ENCODE results near the gene OGDH. TPM values are rescaled to one million over a fixed set of nuclear protein-coding genes. Genes with fewer than 3 reads are reported as not detected.
A peak's percentile ranks its signal among the peaks of the same experiment; 100 is the strongest.

OGDH gene
- total and polyA plus RNA-seq, 2 of the 13 experiments (the other 11 are each of a cell fraction or from before 2014, with no cell fraction given) = 17.4 to 25.4 TPM

GRCh38 chr7:44615149-44615611 lies 8.8 kb downstream of the OGDH start:
- DNase-seq (ENCODE audit: low spot score) (peak; percentile 13), FAIRE-seq (peak; percentile 50), ATAC-seq (peak; percentile 83)
- peak overlapping the region; percentile 51 for H3K4me2 ChIP-seq (ENCODE audit: low read depth, low read length)
- peaks cover 76% of the 10 kb centered on the region for H3K79me2 ChIP-seq (ENCODE audit: insufficient read depth, low read length)
- H3K4me1 ChIP-seq (ENCODE audit: insufficient read depth, low read length) = peaks cover 23% of the 10 kb centered on the region
- H3K4me3 ChIP-seq (replicated peaks in 1 of 3; ENCODE audit: insufficient read depth in 1 of 3, low read depth in 2 of 3, low read length in 3 of 3) = peak overlapping the region in 1 of 3 experiments; percentile 27; a peak in 1 of 6 replicates
- H3K9me3 ChIP-seq (ENCODE audit: low read length) = no peaks in the 10 kb centered on the region
- H3K36me3 ChIP-seq (replicated peaks in 1 of 2; ENCODE audit: control insufficient read depth in 1 of 2, insufficient read depth in 2 of 2, low read length in 2 of 2) = 0 out of 5 replicates have a peak, but pooled peaks cover 0 to 5% of the 10 kb centered on the region in 2 experiments
- ChIA-PET CTCF (ENCODE audit: low intra/inter-chr PET ratio, low total read pairs) (no interaction called here), POLR2A (no interaction called here)
- BruUV-seq (replicated peaks) = no TSS peak
- no peak overlapping the region for H3K9ac ChIP-seq (ENCODE audit: insufficient read depth, low read depth, low read length)
- no peaks in the 10 kb centered on the region for H3K27me3 ChIP-seq (ENCODE audit: control insufficient read depth in 1 of 2, insufficient read depth in 2 of 2, low read length in 2 of 2)
- intact Hi-C loops (cut with micrococcal nuclease; ENCODE audit: unreplicated experiment) = no loop called here
- WGBS (ENCODE audit: low lambda C conversion rate) = 79% methylated on average over 2 of the region's 2 CpGs
- no peak overlapping the region for H2AFZ ChIP-seq (ENCODE audit: low read length)
- peak overlapping the region; percentile 44 for H3K27ac ChIP-seq (ENCODE audit: extremely low read length, insufficient read depth, low read length)
- in situ Hi-C loops (cut with HindIII; ENCODE audit: extremely low pct_ligation_motif_present, low pct_unique_long_range_greater_than_20kb) = no loop called here
- peaks cover 6% of the 10 kb centered on the region; the same call in 1 of the 2 replicates for H4K20me1 ChIP-seq (ENCODE audit: insufficient read depth, low read length)
- TF ChIP-seq PAXIP1 (CRISPR knock-in tag; conservative IDR thresholded peaks at IDR 0.05) (peak; percentile 48; the same call in 1 of the 2 replicates), HIVEP1 (CRISPR knock-in tag; IDR thresholded peaks at IDR 0.05) (no peak), PHF21A (CRISPR knock-in tag; IDR thresholded peaks at IDR 0.05) (0 out of 2 replicates have a peak, but pooled peaks have one; percentile 31), CREB1 (IDR thresholded peaks at IDR 0.05) (no peak), CREB1 (CRISPR knock-in tag; IDR thresholded peaks at IDR 0.05) (0 out of 2 replicates have a peak, but pooled peaks have one; percentile 10), HDAC1 (CRISPR knock-in tag; IDR thresholded peaks at IDR 0.05) (no peak), ZNF839 (CRISPR knock-in tag; IDR thresholded peaks at IDR 0.05; ENCODE audit: borderline replicate concordance) (no peak), HNF4A (CRISPR knock-in tag; IDR thresholded peaks at IDR 0.05) (peak; percentile 52; the same call in 1 of the 2 replicates)
- TF ChIP-seq, protein P1, sequence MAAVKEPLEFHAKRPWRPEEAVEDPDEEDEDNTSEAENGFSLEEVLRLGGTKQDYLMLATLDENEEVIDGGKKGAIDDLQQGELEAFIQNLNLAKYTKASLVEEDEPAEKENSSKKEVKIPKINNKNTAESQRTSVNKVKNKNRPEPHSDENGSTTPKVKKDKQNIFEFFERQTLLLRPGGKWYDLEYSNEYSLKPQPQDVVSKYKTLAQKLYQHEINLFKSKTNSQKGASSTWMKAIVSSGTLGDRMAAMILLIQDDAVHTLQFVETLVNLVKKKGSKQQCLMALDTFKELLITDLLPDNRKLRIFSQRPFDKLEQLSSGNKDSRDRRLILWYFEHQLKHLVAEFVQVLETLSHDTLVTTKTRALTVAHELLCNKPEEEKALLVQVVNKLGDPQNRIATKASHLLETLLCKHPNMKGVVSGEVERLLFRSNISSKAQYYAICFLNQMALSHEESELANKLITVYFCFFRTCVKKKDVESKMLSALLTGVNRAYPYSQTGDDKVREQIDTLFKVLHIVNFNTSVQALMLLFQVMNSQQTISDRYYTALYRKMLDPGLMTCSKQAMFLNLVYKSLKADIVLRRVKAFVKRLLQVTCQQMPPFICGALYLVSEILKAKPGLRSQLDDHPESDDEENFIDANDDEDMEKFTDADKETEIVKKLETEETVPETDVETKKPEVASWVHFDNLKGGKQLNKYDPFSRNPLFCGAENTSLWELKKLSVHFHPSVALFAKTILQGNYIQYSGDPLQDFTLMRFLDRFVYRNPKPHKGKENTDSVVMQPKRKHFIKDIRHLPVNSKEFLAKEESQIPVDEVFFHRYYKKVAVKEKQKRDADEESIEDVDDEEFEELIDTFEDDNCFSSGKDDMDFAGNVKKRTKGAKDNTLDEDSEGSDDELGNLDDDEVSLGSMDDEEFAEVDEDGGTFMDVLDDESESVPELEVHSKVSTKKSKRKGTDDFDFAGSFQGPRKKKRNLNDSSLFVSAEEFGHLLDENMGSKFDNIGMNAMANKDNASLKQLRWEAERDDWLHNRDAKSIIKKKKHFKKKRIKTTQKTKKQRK (IDR thresholded peaks at IDR 0.05; ENCODE audit: low read length) = no peak
- TF ChIP-seq, protein P2, sequence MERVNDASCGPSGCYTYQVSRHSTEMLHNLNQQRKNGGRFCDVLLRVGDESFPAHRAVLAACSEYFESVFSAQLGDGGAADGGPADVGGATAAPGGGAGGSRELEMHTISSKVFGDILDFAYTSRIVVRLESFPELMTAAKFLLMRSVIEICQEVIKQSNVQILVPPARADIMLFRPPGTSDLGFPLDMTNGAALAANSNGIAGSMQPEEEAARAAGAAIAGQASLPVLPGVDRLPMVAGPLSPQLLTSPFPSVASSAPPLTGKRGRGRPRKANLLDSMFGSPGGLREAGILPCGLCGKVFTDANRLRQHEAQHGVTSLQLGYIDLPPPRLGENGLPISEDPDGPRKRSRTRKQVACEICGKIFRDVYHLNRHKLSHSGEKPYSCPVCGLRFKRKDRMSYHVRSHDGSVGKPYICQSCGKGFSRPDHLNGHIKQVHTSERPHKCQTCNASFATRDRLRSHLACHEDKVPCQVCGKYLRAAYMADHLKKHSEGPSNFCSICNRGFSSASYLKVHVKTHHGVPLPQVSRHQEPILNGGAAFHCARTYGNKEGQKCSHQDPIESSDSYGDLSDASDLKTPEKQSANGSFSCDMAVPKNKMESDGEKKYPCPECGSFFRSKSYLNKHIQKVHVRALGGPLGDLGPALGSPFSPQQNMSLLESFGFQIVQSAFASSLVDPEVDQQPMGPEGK (CRISPR knock-in tag; IDR thresholded peaks at IDR 0.05) = peak; percentile 43
- TF ChIP-seq, protein P3, sequence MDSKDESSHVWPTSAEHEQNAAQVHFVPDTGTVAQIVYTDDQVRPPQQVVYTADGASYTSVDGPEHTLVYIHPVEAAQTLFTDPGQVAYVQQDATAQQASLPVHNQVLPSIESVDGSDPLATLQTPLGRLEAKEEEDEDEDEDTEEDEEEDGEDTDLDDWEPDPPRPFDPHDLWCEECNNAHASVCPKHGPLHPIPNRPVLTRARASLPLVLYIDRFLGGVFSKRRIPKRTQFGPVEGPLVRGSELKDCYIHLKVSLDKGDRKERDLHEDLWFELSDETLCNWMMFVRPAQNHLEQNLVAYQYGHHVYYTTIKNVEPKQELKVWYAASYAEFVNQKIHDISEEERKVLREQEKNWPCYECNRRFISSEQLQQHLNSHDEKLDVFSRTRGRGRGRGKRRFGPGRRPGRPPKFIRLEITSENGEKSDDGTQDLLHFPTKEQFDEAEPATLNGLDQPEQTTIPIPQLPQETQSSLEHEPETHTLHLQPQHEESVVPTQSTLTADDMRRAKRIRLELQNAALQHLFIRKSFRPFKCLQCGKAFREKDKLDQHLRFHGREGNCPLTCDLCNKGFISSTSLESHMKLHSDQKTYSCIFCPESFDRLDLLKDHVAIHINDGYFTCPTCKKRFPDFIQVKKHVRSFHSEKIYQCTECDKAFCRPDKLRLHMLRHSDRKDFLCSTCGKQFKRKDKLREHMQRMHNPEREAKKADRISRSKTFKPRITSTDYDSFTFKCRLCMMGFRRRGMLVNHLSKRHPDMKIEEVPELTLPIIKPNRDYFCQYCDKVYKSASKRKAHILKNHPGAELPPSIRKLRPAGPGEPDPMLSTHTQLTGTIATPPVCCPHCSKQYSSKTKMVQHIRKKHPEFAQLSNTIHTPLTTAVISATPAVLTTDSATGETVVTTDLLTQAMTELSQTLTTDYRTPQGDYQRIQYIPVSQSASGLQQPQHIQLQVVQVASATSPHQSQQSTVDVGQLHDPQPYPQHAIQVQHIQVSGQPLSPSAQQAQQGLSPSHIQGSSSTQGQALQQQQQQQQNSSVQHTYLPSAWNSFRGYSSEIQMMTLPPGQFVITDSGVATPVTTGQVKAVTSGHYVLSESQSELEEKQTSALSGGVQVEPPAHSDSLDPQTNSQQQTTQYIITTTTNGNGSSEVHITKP (CRISPR knock-in tag; IDR thresholded peaks at IDR 0.05; ENCODE audit: low read depth) = 0 out of 2 replicates have a peak, but pooled peaks have one; percentile 44
